Lung (tissue), 12 donors: Measurements from ENCODE around the gene BLTP3B. TPM values are rescaled to one million over a fixed set of nuclear protein-coding genes. Genes with fewer than 3 reads are reported as not detected.
A peak's percentile ranks its signal among the peaks of the same experiment; 100 is the strongest.

Experiments
- ATAC-seq: fragments of 200-7000 bp; cut with Tn5 transposase; one replicate; pipeline ENCODE4 v1.9.1; 2020; ENCODE audit warnings: moderate number of reproducible peaks; ENCODE audit not compliant: insufficient read depth, low FRiP score
- DNase-seq, 3 donors: peaks; one replicate each; pipeline ENCODE4 v3.0.0-alpha.2; 2013 to 2017
- H3K27ac ChIP-seq, 2 donors: one replicate each; pipeline ENCODE4 v1.5.1; 2013; ENCODE audit warnings: mild to moderate bottlenecking in 2 of 2, moderate library complexity in 2 of 2, control low read depth in 1 of 2, inconsistent platforms in 1 of 2, low read depth in 1 of 2, low read length in 1 of 2
- H3K27me3 ChIP-seq, 3 donors: one replicate each; pipeline ENCODE4 v1.5.1; 2013; ENCODE audit warnings: low read length in 2 of 3; ENCODE audit not compliant: control insufficient read depth in 3 of 3, insufficient read depth in 3 of 3
- H3K36me3 ChIP-seq, 4 donors: one replicate each; pipeline ENCODE4 v1.5.1; 2013; ENCODE audit warnings: low read length in 4 of 4, mild to moderate bottlenecking in 1 of 4, moderate library complexity in 1 of 4; ENCODE audit not compliant: control insufficient read depth in 4 of 4, insufficient read depth in 4 of 4
- H3K4me1 ChIP-seq, 5 donors: one replicate each; pipeline ENCODE4 v1.5.1; 2013; ENCODE audit warnings: low read length in 5 of 5, mild to moderate bottlenecking in 2 of 5, moderate library complexity in 1 of 5; ENCODE audit not compliant: control insufficient read depth in 5 of 5, insufficient read depth in 5 of 5
- H3K4me3 ChIP-seq: one replicate; pipeline ENCODE4 v1.5.1; 2013; ENCODE audit warnings: mild to moderate bottlenecking, control low read depth, moderate library complexity
- H3K9ac ChIP-seq, 2 donors: one replicate each; pipeline ENCODE4 v1.5.1; 2013; ENCODE audit warnings: low read length in 2 of 2, control low read depth in 1 of 2; ENCODE audit not compliant: insufficient read depth in 1 of 2
- H3K9me3 ChIP-seq, 4 donors: one replicate each; pipeline ENCODE4 v1.5.1; 2013; ENCODE audit warnings: low read length in 3 of 4, mild to moderate bottlenecking in 1 of 4, moderate library complexity in 1 of 4; ENCODE audit not compliant: control insufficient read depth in 4 of 4, insufficient read depth in 3 of 4
- CTCF ChIP-seq: IDR thresholded peaks from 2 replicates; pipeline ENCODE4 v1.5.1; 2012; ENCODE audit warnings: mild to moderate bottlenecking; ENCODE audit errors: control extremely low read depth, extremely low read depth
- WGBS, 2 donors: extraction: QIAGEN DNeasy Blood & Tissue Kit; methylation state at CpG; one replicate each; pipeline ENCODE4 v1.1.7; 2013; 5-methylcytosine and 5-hydroxymethylcytosine counted together
- polyA plus RNA-seq, 2 donors: library from polyadenylated mRNA; stranded (reverse); fragments of 200-250 nt; gene quantifications; one replicate each; pipeline ENCODE4 v1.2.1, GENCODE V29; 2013
- total RNA-seq, 2 donors: library from RNA; depleted of rRNA in 1 of 2; stranded (reverse); fragments of >200 nt in 1 of 2; gene quantifications; one replicate each; pipeline ENCODE4 v1.2.1, GENCODE V29; 2014 to 2021
- donor health status: control.
- donor health status: control.
- donor health status: Bipolar disorder and iron deficiency.
- donor health status: healthy.
- donor health status: DM: yes; HTN: yes; CAD: no.

The BLTP3B gene
- total and polyA plus RNA-seq, 4 donors = 5.0 to 55.1 (median 18.5) TPM

DNA sequence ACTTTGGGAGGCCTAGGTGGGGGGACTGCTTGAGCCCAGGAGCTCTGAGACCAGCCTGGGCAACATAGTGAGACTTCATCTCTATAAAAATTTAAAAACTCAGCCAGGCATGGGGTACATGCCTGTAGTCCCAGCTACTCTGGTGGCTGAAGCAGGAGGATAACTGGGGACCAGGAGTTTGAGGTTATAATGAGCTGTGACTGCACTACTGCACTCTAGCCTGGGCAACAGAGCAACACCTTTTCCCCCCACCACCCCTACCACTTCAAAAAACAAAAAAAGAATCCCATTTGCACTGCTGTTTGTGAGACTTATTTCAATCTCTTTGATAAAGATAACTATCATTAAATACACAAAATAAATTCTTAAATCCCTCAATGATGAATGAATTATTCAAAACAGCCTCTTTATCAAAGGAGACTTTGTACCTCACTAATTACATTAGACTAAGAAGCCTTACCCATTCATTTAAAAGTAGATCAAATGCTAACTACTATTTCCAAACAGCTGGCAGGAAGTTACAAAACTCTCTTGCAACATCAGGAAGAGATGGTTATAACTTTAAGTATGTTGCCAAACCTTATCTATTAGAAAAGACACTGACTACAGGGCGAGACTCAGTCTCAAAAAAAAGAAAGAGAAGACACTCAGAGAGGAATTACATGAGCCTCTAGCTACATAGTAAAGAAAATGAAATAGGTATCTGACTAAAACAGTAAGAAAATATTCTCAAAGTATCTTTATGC lies 14.7 kb downstream of the BLTP3B start:
- Histone ChIP-seq H3K27me3 (no peaks in the 10 kb centered on the region), H3K4me3 (no peak overlapping the region), H3K4me1 (peaks cover 0 to 42% (median 10%) of the 10 kb centered on the region in 5 donors), H3K27ac (peak overlapping the region in 1 of 2 donors; percentile 46), H3K36me3 (no peaks in the 10 kb centered on the region), H3K9ac (no peak overlapping the region), H3K9me3 (no peaks in the 10 kb centered on the region)
- TF ChIP-seq CTCF = no peak
- DNase-seq = peak in 2 of 3 donors; percentile 90 to 92
- peak; percentile 49 for ATAC-seq
- WGBS, 2 donors = 4 to 8% methylated on average over 1 of the region's 1 CpG

GRCh38 chr12:100123316-100124095 lies 19.2 kb downstream of the BLTP3B start:
- ATAC-seq = no peak
- H3K27ac ChIP-seq = no peak overlapping the region
- H3K4me3 ChIP-seq = no peak overlapping the region
- H3K27me3 ChIP-seq = no peaks in the 10 kb centered on the region
- H3K9me3 ChIP-seq = peaks cover 0 to 3% (median 0%) of the 10 kb centered on the region in 4 donors
- 79 to 88% methylated on average over 8 of the region's 8 CpGs for WGBS, 2 donors
- H3K4me1 ChIP-seq = peaks cover 0 to 36% (median 10%) of the 10 kb centered on the region in 5 donors
- H3K36me3 ChIP-seq = no peaks in the 10 kb centered on the region
- no peak overlapping the region for H3K9ac ChIP-seq
- DNase-seq = peak in 2 of 3 donors; percentile 40 to 49
- TF ChIP-seq CTCF = no peak

DNA sequence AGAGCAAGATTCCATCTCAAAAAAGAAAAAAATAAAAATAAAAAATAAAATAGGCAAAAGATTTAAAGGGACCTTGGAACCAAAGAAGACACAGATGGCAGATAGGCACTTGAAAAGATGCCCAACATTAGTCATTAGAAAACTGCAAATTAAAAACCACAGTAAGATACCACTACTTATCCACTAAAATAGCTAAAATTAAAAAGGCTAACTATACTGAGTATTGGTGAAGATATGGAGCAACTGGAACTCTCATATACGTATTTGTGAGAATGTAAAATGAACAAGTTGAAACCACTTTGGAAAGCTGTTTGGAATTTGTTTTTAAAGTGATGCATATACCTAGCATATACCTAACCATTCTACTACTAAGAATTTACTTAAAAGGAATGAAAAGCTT lies 22.3 kb downstream of the BLTP3B start:
- ATAC-seq = no peak
- Histone ChIP-seq H3K36me3 (no peaks in the 10 kb centered on the region), H3K4me3 (no peak overlapping the region), H3K9ac (no peak overlapping the region), H3K4me1 (peaks cover 0 to 17% (median 4%) of the 10 kb centered on the region in 5 donors), H3K27ac (no peak overlapping the region), H3K27me3 (no peaks in the 10 kb centered on the region), H3K9me3 (peaks cover 0 to 3% (median 0%) of the 10 kb centered on the region in 4 donors)
- no peak for TF ChIP-seq CTCF
- no peak for DNase-seq
- 97 to 98% methylated on average over 1 of the region's 1 CpG for WGBS, 2 donors
